H1 (cell line): ENCODE data around the gene DPP10. TPM values are rescaled to one million over a fixed set of nuclear protein-coding genes. Genes with fewer than 3 reads are reported as not detected.

Source experiments
- CTCF ChIA-PET: fragments of 300-600 bp; sonication (Branson Sonifier 250); formaldehyde crosslinking; loops from one replicate; lab custom pipeline; 2021; ENCODE audit not compliant: partially characterized antibody; lab: Charles Lee
- POLR2A ChIA-PET: fragments of 300-600 bp; sonication (Branson Sonifier 250); formaldehyde crosslinking; loops from one replicate; lab custom pipeline; 2021; ENCODE audit warnings: inconsistent platforms; ENCODE audit not compliant: partially characterized antibody; lab: Charles Lee
- DNase-seq, 2 experiments: peaks; one replicate each; pipeline versions ENCODE4 v3.0.0 to v3.0.0-alpha.2; 2010 to 2022; ENCODE audit warnings: low spot score in 2 of 2, low read depth in 1 of 2, mixed read lengths in 1 of 2
- FAIRE-seq: peaks from 2 replicates; lab custom pipeline; 2011; peaks lifted over from hg19 to GRCh38; lab: Jason Lieb, UNC
- H2AFZ ChIP-seq: 2 replicates; pipeline ENCODE4 v1.8.1; 2012; ENCODE audit warnings: low read length, inconsistent platforms
- H2AK5ac ChIP-seq: 2 replicates; pipeline ENCODE4 v1.6.1; 2013; ENCODE audit warnings: low read depth, low read length
- H2BK120ac ChIP-seq: replicated peaks from 2 replicates; pipeline ENCODE3; 2013; ENCODE audit warnings: low read depth, low read length, inconsistent platforms
- H2BK12ac ChIP-seq: 2 replicates; pipeline ENCODE4 v1.6.1; 2013; ENCODE audit warnings: low read depth, low read length
- H2BK15ac ChIP-seq: 2 replicates; pipeline ENCODE4 v1.6.1; 2013; ENCODE audit warnings: low read length
- H2BK20ac ChIP-seq: 2 replicates; pipeline ENCODE4 v1.6.1; 2013; ENCODE audit warnings: low read length
- H2BK5ac ChIP-seq: 2 replicates; pipeline ENCODE4 v1.6.1; 2013; ENCODE audit warnings: low read depth, low read length
- H3K14ac ChIP-seq: 2 replicates; pipeline ENCODE4 v1.6.1; 2013; ENCODE audit warnings: inconsistent platforms; ENCODE audit not compliant: insufficient read length
- H3K18ac ChIP-seq: 2 replicates; pipeline ENCODE4 v1.6.1; 2013; ENCODE audit warnings: low read length; ENCODE audit errors: extremely low read depth
- H3K23ac ChIP-seq: 2 replicates; pipeline ENCODE4 v1.6.1; 2013; ENCODE audit warnings: inconsistent platforms; ENCODE audit not compliant: insufficient read length
- H3K23me2 ChIP-seq: 2 replicates; pipeline ENCODE4 v1.6.1; 2013; ENCODE audit warnings: low read depth, low read length
- H3K27ac ChIP-seq: 2 replicates; pipeline ENCODE4 v1.6.1; 2011; ENCODE audit warnings: low read depth, low read length, inconsistent platforms
- H3K27me3 ChIP-seq, 4 experiments: replicated peaks in 1 of 4; 1 replicate in 1 of 4; 2 replicates in 3 of 4; pipeline versions ENCODE4 v1.6.1 to v1.8.1; 2011 to 2013; ENCODE audit warnings: low read length in 3 of 4, mild to moderate bottlenecking in 3 of 4, inconsistent platforms in 2 of 4, mixed read lengths in 2 of 4, moderate library complexity in 1 of 4; ENCODE audit not compliant: control insufficient read depth in 3 of 4, insufficient read depth in 3 of 4; ENCODE audit errors: extremely low read depth in 1 of 4
- H3K36me3 ChIP-seq, 4 experiments: 2 replicates each; pipeline versions ENCODE4 v1.6.1 to v1.8.1; 2011 to 2013; ENCODE audit warnings: mild to moderate bottlenecking in 4 of 4, low read length in 3 of 4, moderate library complexity in 2 of 4, control low read depth in 1 of 4, inconsistent platforms in 1 of 4; ENCODE audit not compliant: insufficient read depth in 4 of 4, control insufficient read depth in 2 of 4
- H3K4ac ChIP-seq: replicated peaks from 2 replicates; pipeline ENCODE3; 2013; ENCODE audit warnings: low read length, low read depth, mixed read lengths, inconsistent platforms; ENCODE audit not compliant: insufficient read length
- H3K4me1 ChIP-seq, 4 experiments: replicated peaks in 1 of 4; 1 replicate in 1 of 4; 2 replicates in 3 of 4; pipeline versions ENCODE4 v1.6.1 to v1.8.1; 2011 to 2013; ENCODE audit warnings: low read length in 3 of 4, inconsistent platforms in 2 of 4, mixed read lengths in 1 of 4; ENCODE audit not compliant: insufficient read depth in 4 of 4, control insufficient read depth in 3 of 4
- H3K4me2 ChIP-seq, 2 experiments: 2 replicates each; pipeline versions ENCODE4 v1.6.1 to v1.8.1; 2011 to 2013; ENCODE audit warnings: low read depth in 2 of 2, low read length in 2 of 2, control low read depth in 1 of 2, inconsistent platforms in 1 of 2, mild to moderate bottlenecking in 1 of 2; ENCODE audit not compliant: insufficient read depth in 1 of 2
- H3K4me3 ChIP-seq, 4 experiments: fragments of 200-600, 300-600 bp in 1 of 4; sonication (generic), shearing (Covaris generic), sonication (Bioruptor Twin) in 1 of 4; 2 replicates each; pipeline versions ENCODE4 v1.5.1 to v1.8.1; 2011 to 2016; ENCODE audit warnings: low read length in 4 of 4, low read depth in 3 of 4, control low read depth in 2 of 4, inconsistent platforms in 2 of 4, mild to moderate bottlenecking in 2 of 4, mixed read lengths in 1 of 4, moderate library complexity in 1 of 4; ENCODE audit not compliant: insufficient read depth in 2 of 4; ENCODE audit errors: extremely low read depth in 1 of 4
- H3K56ac ChIP-seq: replicated peaks from 2 replicates; pipeline ENCODE3; 2013; ENCODE audit warnings: low read depth, mild to moderate bottlenecking, mixed read lengths, low read length, inconsistent platforms; ENCODE audit not compliant: insufficient read length
- H3K79me1 ChIP-seq: 2 replicates; pipeline ENCODE4 v1.6.1; 2013; ENCODE audit warnings: low read depth, low read length, control low read depth
- H3K79me2 ChIP-seq, 2 experiments: 2 replicates each; pipeline versions ENCODE4 v1.6.1 to v1.8.1; 2012 to 2013; ENCODE audit warnings: low read length in 2 of 2, mild to moderate bottlenecking in 2 of 2, inconsistent platforms in 1 of 2; ENCODE audit not compliant: insufficient read depth in 2 of 2, control insufficient read depth in 1 of 2
- H3K9ac ChIP-seq, 4 experiments: replicated peaks in 1 of 4; 1 replicate in 1 of 4; 2 replicates in 3 of 4; pipeline versions ENCODE4 v1.6.1 to v1.8.1; 2011 to 2013; ENCODE audit warnings: low read depth in 3 of 4, low read length in 3 of 4, control low read depth in 2 of 4, mild to moderate bottlenecking in 2 of 4, moderate library complexity in 2 of 4, inconsistent platforms in 1 of 4; ENCODE audit errors: extremely low read depth in 1 of 4
- H3K9me3 ChIP-seq, 2 experiments: 2 replicates each; pipeline versions ENCODE4 v1.6.1 to v1.8.1; 2012 to 2013; ENCODE audit warnings: mild to moderate bottlenecking in 2 of 2, moderate library complexity in 2 of 2, control low read depth in 1 of 2, inconsistent platforms in 1 of 2, low read depth in 1 of 2, low read length in 1 of 2, mixed read lengths in 1 of 2; ENCODE audit not compliant: insufficient read depth in 2 of 2
- H4K20me1 ChIP-seq, 2 experiments: replicated peaks in 1 of 2; 2 replicates each; pipeline versions ENCODE3 to v1.8.1; 2011 to 2013; ENCODE audit warnings: inconsistent platforms in 2 of 2, low read length in 2 of 2, mild to moderate bottlenecking in 1 of 2; ENCODE audit not compliant: insufficient read depth in 2 of 2, control insufficient read depth in 1 of 2
- H4K5ac ChIP-seq: 2 replicates; pipeline ENCODE4 v1.6.1; 2013; ENCODE audit warnings: low read length, low read depth, mixed read lengths, inconsistent platforms; ENCODE audit not compliant: insufficient read length
- H4K8ac ChIP-seq: 2 replicates; pipeline ENCODE4 v1.8.0; 2013; ENCODE audit warnings: mild to moderate bottlenecking, moderate library complexity, low read length, inconsistent platforms; ENCODE audit not compliant: insufficient read depth; ENCODE audit errors: extremely low read depth
- H4K91ac ChIP-seq: replicated peaks from 2 replicates; pipeline ENCODE3; 2013; ENCODE audit warnings: low read length, mixed read lengths, inconsistent platforms; ENCODE audit not compliant: insufficient read length
- ATF2 ChIP-seq: IDR thresholded peaks from 2 replicates; pipeline ENCODE4 v1.6.1; 2012; ENCODE audit warnings: low read length, inconsistent platforms
- ATF3 ChIP-seq: IDR thresholded peaks from 2 replicates; pipeline ENCODE4 v1.6.1; 2011; ENCODE audit warnings: low read depth, mild to moderate bottlenecking, low read length; ENCODE audit not compliant: insufficient read depth
- BACH1 ChIP-seq: IDR thresholded peaks from 2 replicates; pipeline ENCODE4 v1.6.1; 2012; ENCODE audit warnings: low read length, improper control_type of control experiment
- BCL11A ChIP-seq, 2 experiments: IDR thresholded peaks; one replicate each; pipeline ENCODE4 v1.6.1; 2011; ENCODE audit warnings: low read depth in 2 of 2, low read length in 2 of 2, mild to moderate bottlenecking in 2 of 2
- CHD2 ChIP-seq: IDR thresholded peaks from 2 replicates; pipeline ENCODE4 v1.6.1; 2012; ENCODE audit warnings: low read length, improper control_type of control experiment
- HDAC6 ChIP-seq: IDR thresholded peaks from one replicate; pipeline ENCODE4 v1.7.1; 2012; ENCODE audit warnings: low read depth, mild to moderate bottlenecking, inconsistent platforms, low read length, moderate library complexity
- KDM1A ChIP-seq: fragments of 200-600, 300-600 bp; sonication (generic); IDR thresholded peaks from 2 replicates; pipeline ENCODE4 v1.7.1; 2016; ENCODE audit warnings: mild to moderate bottlenecking, low read length, borderline replicate concordance
- KDM5A ChIP-seq: fragments of 200-600 bp; IDR thresholded peaks from 2 replicates; pipeline ENCODE4 v1.7.1; 2012; ENCODE audit warnings: mild to moderate bottlenecking, low read length, inconsistent platforms, mixed read lengths
- MAFK ChIP-seq: IDR thresholded peaks from 2 replicates; pipeline ENCODE4 v1.6.1; 2012; ENCODE audit warnings: low read depth, mild to moderate bottlenecking, improper control_type of control experiment, low read length
- POU5F1 ChIP-seq: IDR thresholded peaks from 2 replicates; pipeline ENCODE4 v1.6.1; 2011; ENCODE audit warnings: low read depth, mild to moderate bottlenecking, low read length, moderate library complexity
- RNF2 ChIP-seq: fragments of 200-900, 300-1000 bp; sonication (generic); IDR thresholded peaks from 2 replicates; pipeline ENCODE4 v1.7.1; 2016; ENCODE audit warnings: borderline replicate concordance, low read depth, mild to moderate bottlenecking, antibody characterized with exemption, low read length; ENCODE audit not compliant: poor library complexity, severe bottlenecking; ENCODE audit errors: missing control alignments
- SP4 ChIP-seq: IDR thresholded peaks from 2 replicates; pipeline ENCODE4 v1.6.1; 2012; ENCODE audit warnings: low read length, inconsistent platforms
- WGBS, 2 experiments: shearing (Covaris generic) in 1 of 2; methylation state at CpG; one replicate each; pipeline versions ENCODE4 v1.1.6 to v1.1.7; 2013 to 2015; ENCODE audit warnings: low lambda C conversion rate in 2 of 2, mixed read lengths in 2 of 2, inconsistent platforms in 1 of 2, low coverage in 1 of 2, missing lambda C conversion rate in 1 of 2; ENCODE audit not compliant: insufficient replicate concordance in 2 of 2, insufficient coverage in 1 of 2, insufficient read length in 1 of 2; ENCODE audit errors: extremely low coverage in 1 of 2, missing lambda C conversion rate in 1 of 2; 5-methylcytosine and 5-hydroxymethylcytosine counted together
- polyA plus RNA-seq, 7 experiments: library from polyadenylated mRNA; depleted of rRNA in 3 of 7; stranded (reverse) in 5 of 7; unstranded in 2 of 7; fragments of >200 nt in 5 of 7; fragments of 200-250 nt in 2 of 7; gene quantifications; 1 replicate in 5 of 7; 2 replicates in 1 of 7; 4 replicates in 1 of 7; pipeline versions ENCODE4 v1.2.1 to v1.2.3, GENCODE V29; 2011 to 2013; ENCODE audit warnings: missing spikeins in 2 of 7, mixed read lengths in 2 of 7
- total RNA-seq: library from RNA; stranded (reverse); fragmentation: NEBNext Ultra II Directional; extraction: Animal tissue kit (Norgen Biotek cat#: 25700); gene quantifications from 2 replicates; pipeline ENCODE4 v1.2.1, GENCODE V29; 2021

DPP10 gene
- total and polyA plus RNA-seq, 2 of the 8 experiments (the other 6 are each of a cell fraction or from before 2014, with no cell fraction given), result 3.3 to 7.2 TPM

- H2BK20ac ChIP-seq, result no peak overlapping the region
- H2AK5ac ChIP-seq, result no peak overlapping the region
- no peak overlapping the region for H3K27ac ChIP-seq
- FAIRE-seq (peak; percentile 24), DNase-seq (no peak)
- POLR2A ChIA-PET, result no interaction called here
- H3K9me3 ChIP-seq, result no peaks in the 10 kb centered on the region
- H4K8ac ChIP-seq, result no peak overlapping the region
- H3K4me2 ChIP-seq, result no peak overlapping the region
- H4K5ac ChIP-seq, result no peak overlapping the region
- H3K9ac ChIP-seq, result no peak overlapping the region
- no peak overlapping the region for H3K56ac ChIP-seq
- H3K4me3 ChIP-seq, result no peak overlapping the region
- H4K91ac ChIP-seq, result no peak overlapping the region
- H2BK12ac ChIP-seq, result no peak overlapping the region
- H3K36me3 ChIP-seq, result no peaks in the 10 kb centered on the region
- H2BK120ac ChIP-seq, result no peak overlapping the region
- no peak overlapping the region for H3K14ac ChIP-seq
- no peaks in the 10 kb centered on the region for H3K27me3 ChIP-seq
- no peaks in the 10 kb centered on the region for H3K79me1 ChIP-seq
- no peaks in the 10 kb centered on the region for H4K20me1 ChIP-seq
- CTCF ChIA-PET, result interaction anchor here (0.9 to 1.3 kb wide), 3 partner anchors 34 to 54 kb away, joined by 3 to 4 read pairs (median 3); no protein-coding TSS in a partner anchor
- no peak overlapping the region for H2AFZ ChIP-seq
- no peak overlapping the region for H3K23ac ChIP-seq
- H3K18ac ChIP-seq, result no peak overlapping the region
- WGBS, 2 experiments, result 72% methylated on average over 3 of the region's 3 CpGs; no CpG with 5 or more reads in 1 of the 2 experiments
- H3K4me1 ChIP-seq, result peaks cover 0 to 4% (median 3%) of the 10 kb centered on the region in 4 experiments; a peak in 3 of 7 replicates
- no peak overlapping the region for H2BK15ac ChIP-seq
- H3K23me2 ChIP-seq, result no peaks in the 10 kb centered on the region
- no peak overlapping the region for H2BK5ac ChIP-seq
- no peaks in the 10 kb centered on the region for H3K79me2 ChIP-seq
- no peak overlapping the region for H3K4ac ChIP-seq
- TF ChIP-seq BACH1 (peak; percentile 95), KDM1A (no peak), ATF3 (no peak), KDM5A (no peak), RNF2 (no peak), SP4 (no peak), HDAC6 (no peak), ATF2 (no peak), CHD2 (no peak), POU5F1 (no peak), MAFK (peak; percentile 86), BCL11A (IDR thresholded peaks at IDR 0.05; ENCODE audit: low read depth in 2 of 2, low read length in 2 of 2) (no peak)
These were observed 687.1 kb downstream of the DPP10 start for GRCh38 chr2:115129536-115129935.
